ENCODE data around the gene PHKA1.
"Not testable (repeated sequence)": the region's sequence is repeated elsewhere in the genome, so short reads cannot be mapped to it uniquely, and the experiment has no call there.

Gene PHKA1

GRCh38 chrX:72687396-72687795, 26.7 kb downstream of the PHKA1 start:
- H3K9me3 Mint-ChIP-seq = no peaks in the 10 kb centered on the region
- no peaks in the 10 kb centered on the region for H3K36me3 Mint-ChIP-seq
- DNase-seq (ENCODE audit: low spot score in 2 of 2) = no peak
- H3K4me3 Mint-ChIP-seq = no peak overlapping the region
- ATAC-seq = no peak
- H3K4me1 Mint-ChIP-seq = no peaks in the 10 kb centered on the region
- no peak overlapping the region for H3K27ac Mint-ChIP-seq

DNA sequence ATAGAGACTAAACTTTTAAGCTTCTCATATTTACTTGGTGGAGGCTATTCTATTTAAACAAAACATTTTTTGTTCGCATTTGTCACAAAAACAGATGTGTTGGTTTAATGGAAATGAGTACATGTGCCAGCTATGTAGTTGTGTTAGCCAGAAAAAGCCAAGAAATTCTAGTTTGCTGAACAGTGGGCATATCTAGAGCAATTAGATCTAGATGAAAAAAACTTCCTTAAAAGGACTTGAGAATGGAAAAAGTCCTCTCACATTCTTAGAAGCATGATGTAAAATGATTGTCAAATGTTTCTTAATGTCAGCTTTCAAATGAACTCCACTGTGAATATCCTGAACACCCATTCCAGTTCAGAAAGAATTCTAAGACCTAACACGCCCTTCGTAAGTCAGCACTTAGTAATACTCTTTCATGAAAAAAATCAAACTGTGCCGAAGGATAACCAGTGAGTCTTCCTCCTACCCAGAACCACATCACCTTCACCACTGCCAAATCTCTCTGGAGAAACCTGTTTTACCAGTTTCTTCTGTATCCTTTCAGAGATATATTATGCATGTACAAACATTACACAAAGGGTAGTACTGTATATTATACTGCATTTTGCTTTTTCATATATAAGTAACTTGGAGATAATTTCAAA, 28.2 kb downstream of the PHKA1 start:
- no peak overlapping the region for H3K4me3 Mint-ChIP-seq
- no peak for ATAC-seq
- no peaks in the 10 kb centered on the region for H3K9me3 Mint-ChIP-seq
- H3K36me3 Mint-ChIP-seq = no peaks in the 10 kb centered on the region
- H3K4me1 Mint-ChIP-seq = no peaks in the 10 kb centered on the region
- no peak for DNase-seq (ENCODE audit: low spot score in 2 of 2)
- no peak overlapping the region for H3K27ac Mint-ChIP-seq

GRCh38 chrX:72685018-72685417, 29.1 kb downstream of the PHKA1 start:
- Mint-ChIP-seq H3K9me3 (no peaks in the 10 kb centered on the region), H3K4me1 (no peaks in the 10 kb centered on the region), H3K36me3 (no peaks in the 10 kb centered on the region), H3K27ac (no peak overlapping the region), H3K4me3 (no peak overlapping the region)
- DNase-seq (ENCODE audit: low spot score in 2 of 2) (no peak), ATAC-seq (no peak)

DNA sequence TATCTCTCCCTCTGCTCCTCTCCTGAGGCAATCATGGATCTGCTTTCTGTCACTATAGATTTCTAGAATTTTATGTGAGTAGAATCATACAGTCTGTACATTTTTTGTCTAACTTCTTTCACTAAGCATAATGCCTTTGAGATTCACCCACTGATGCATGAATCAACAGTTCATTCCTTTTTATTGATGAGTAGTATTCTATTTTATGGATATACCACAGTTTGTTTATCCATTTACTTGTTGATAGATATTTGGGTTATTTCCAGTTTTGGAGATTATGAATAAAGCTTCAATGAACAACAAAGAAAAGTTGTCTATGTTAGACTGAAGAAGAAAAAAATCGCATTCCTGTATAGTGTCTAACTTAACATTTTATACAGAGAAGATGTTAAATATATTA, 30.5 kb downstream of the PHKA1 start:
- Mint-ChIP-seq H3K4me3 (no peak overlapping the region), H3K36me3 (no peaks in the 10 kb centered on the region)
- no peak for ATAC-seq

GRCh38 chrX:72676465-72676864, 37.6 kb downstream of the PHKA1 start:
- H3K4me3 Mint-ChIP-seq = no peak overlapping the region
- ATAC-seq (no peak), DNase-seq (ENCODE audit: low spot score in 2 of 2) (no peak)

More for the DNA sequence above, 30.5 kb downstream of the PHKA1 start:
- no peaks in the 10 kb centered on the region for H3K9me3 Mint-ChIP-seq
- no peak for DNase-seq (ENCODE audit: low spot score in 2 of 2)
- no peaks in the 10 kb centered on the region for H3K4me1 Mint-ChIP-seq
- no peak overlapping the region for H3K27ac Mint-ChIP-seq

GRCh38 chrX:72673951-72674350, 40.2 kb downstream of the PHKA1 start:
- not testable (repeated sequence) for DNase-seq (ENCODE audit: low spot score in 2 of 2); H3K4me1 Mint-ChIP-seq; H3K9me3 Mint-ChIP-seq; H3K4me3 Mint-ChIP-seq; H3K36me3 Mint-ChIP-seq; ATAC-seq; H3K27ac Mint-ChIP-seq

More at GRCh38 chrX:72676465-72676864, 37.6 kb downstream of the PHKA1 start:
- H3K9me3 Mint-ChIP-seq = no peaks in the 10 kb centered on the region
- no peaks in the 10 kb centered on the region for H3K36me3 Mint-ChIP-seq
- no peaks in the 10 kb centered on the region for H3K4me1 Mint-ChIP-seq
- H3K27ac Mint-ChIP-seq = no peak overlapping the region

GRCh38 chrX:72669508-72669907, 44.6 kb downstream of the PHKA1 start:
- not testable (repeated sequence) for H3K4me3 Mint-ChIP-seq, H3K36me3 Mint-ChIP-seq, ATAC-seq

GRCh38 chrX:72666451-72666850, 47.7 kb downstream of the PHKA1 start:
- H3K9me3 Mint-ChIP-seq = no peaks in the 10 kb centered on the region
- H3K4me1 Mint-ChIP-seq = no peaks in the 10 kb centered on the region
- H3K27ac Mint-ChIP-seq = no peak overlapping the region
- DNase-seq (ENCODE audit: low spot score in 2 of 2) = no peak
- ATAC-seq = no peak
- no peaks in the 10 kb centered on the region for H3K36me3 Mint-ChIP-seq
- H3K4me3 Mint-ChIP-seq = no peak overlapping the region

More at GRCh38 chrX:72669508-72669907, 44.6 kb downstream of the PHKA1 start:
- not testable (repeated sequence) for DNase-seq (ENCODE audit: low spot score in 2 of 2); H3K4me1 Mint-ChIP-seq; H3K27ac Mint-ChIP-seq; H3K9me3 Mint-ChIP-seq

DNA sequence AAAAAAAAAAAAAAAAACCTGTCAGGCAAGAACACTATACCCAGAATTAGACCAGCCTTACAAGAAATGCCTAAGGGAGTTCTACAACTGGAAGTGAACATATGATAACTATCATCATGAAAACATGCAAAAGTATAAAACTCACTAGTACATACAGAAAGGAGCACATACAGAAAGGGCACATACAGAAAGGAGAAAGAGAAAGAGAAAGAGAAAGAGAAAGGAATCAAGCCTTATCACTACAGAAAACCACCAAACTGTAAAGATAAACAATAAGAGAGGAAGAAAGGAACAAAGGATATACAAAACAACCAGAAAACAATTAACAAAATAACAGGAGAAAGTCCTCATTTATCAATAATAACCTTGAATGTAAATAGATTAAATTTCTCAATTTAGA, 50.4 kb downstream of the PHKA1 start:
- Mint-ChIP-seq H3K4me3 (no peak overlapping the region), H3K36me3 (no peaks in the 10 kb centered on the region), H3K27ac (no peak overlapping the region), H3K4me1 (no peaks in the 10 kb centered on the region), H3K9me3 (no peaks in the 10 kb centered on the region)
- DNase-seq (ENCODE audit: low spot score in 2 of 2) (no peak), ATAC-seq (no peak)

GRCh38 chrX:72662020-72662747, 51.9 kb downstream of the PHKA1 start:
- H3K4me3 Mint-ChIP-seq = no peak overlapping the region
- H3K27ac Mint-ChIP-seq = no peak overlapping the region
- no peaks in the 10 kb centered on the region for H3K36me3 Mint-ChIP-seq
- no peaks in the 10 kb centered on the region for H3K9me3 Mint-ChIP-seq
- ATAC-seq (no peak), DNase-seq (ENCODE audit: low spot score in 2 of 2) (no peak)
- no peaks in the 10 kb centered on the region for H3K4me1 Mint-ChIP-seq

GRCh38 chrX:72659723-72660122, 54.4 kb downstream of the PHKA1 start:
- no peaks in the 10 kb centered on the region for H3K4me1 Mint-ChIP-seq
- H3K27ac Mint-ChIP-seq = no peak overlapping the region
- no peak overlapping the region for H3K4me3 Mint-ChIP-seq
- H3K36me3 Mint-ChIP-seq = no peaks in the 10 kb centered on the region
- H3K9me3 Mint-ChIP-seq = no peaks in the 10 kb centered on the region
- ATAC-seq (no peak), DNase-seq (ENCODE audit: low spot score in 2 of 2) (no peak)

DNA sequence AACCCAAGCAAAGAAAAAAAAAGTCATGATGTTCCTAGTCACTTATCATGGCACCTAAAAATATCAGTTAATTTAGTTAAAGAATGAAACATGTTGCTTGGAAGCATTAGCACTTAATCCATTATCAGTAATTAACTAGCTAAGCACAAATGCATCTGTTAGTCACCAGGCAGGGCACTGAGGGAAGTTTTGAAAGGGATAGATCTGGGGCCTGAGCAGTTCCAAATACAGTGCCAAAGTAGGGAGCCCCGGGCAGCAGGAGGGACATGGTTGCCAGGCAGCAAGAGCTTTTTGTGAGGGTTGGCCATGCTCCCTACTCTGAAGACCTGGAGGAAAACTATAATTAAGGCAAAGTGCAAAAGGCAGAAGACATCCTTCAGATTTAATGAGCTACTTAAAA, 62.0 kb downstream of the PHKA1 start:
- Mint-ChIP-seq H3K4me3 (no peak overlapping the region), H3K4me1 (no peaks in the 10 kb centered on the region), H3K27ac (no peak overlapping the region), H3K36me3 (no peaks in the 10 kb centered on the region), H3K9me3 (no peaks in the 10 kb centered on the region)
- DNase-seq (ENCODE audit: low spot score in 2 of 2) (no peak), ATAC-seq (no peak)

DNA sequence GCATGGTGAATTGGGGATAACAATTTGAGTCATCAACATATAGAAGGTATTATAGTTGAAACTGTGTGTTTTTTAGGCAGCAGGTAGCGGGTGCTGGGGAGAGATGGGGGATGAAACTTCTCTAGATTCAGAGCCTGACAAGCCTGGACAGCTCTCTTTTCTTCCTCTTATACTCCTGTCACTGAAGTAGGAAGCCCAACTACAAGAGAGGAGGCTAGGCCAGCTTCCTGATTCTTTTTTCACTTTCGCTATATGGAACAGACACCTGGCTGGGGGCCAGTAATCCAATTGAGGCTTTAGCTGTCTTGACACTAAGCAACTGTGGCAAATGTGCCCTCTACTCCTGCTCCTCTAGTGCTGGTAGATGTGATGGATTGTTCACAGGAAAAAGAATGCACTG, 69.2 kb downstream of the PHKA1 start:
- H3K27ac Mint-ChIP-seq = no peak overlapping the region
- DNase-seq (ENCODE audit: low spot score in 2 of 2) (no peak), ATAC-seq (no peak)
- H3K4me3 Mint-ChIP-seq = no peak overlapping the region
- no peaks in the 10 kb centered on the region for H3K9me3 Mint-ChIP-seq
- H3K36me3 Mint-ChIP-seq = no peaks in the 10 kb centered on the region
- H3K4me1 Mint-ChIP-seq = no peaks in the 10 kb centered on the region

DNA sequence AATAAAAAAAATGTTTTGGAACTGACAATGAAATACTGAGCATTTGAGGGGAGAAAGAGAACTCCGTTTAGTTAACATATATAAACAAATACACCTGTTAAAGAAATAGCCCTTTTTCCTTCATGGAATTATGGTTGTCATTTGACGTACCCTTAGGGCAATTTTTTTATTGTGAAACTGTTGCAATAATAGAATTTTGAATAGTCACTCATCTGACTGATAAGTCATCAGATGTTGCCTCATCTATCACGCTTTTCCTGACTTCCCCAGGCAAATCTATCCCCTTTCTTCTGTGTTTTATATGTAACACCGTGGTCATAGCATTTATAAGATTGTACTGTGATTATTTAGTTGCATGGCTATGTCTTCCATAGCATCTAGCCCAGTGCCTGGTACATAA, 72.5 kb downstream of the PHKA1 start:
- no peak for DNase-seq (ENCODE audit: low spot score in 2 of 2)
- H3K4me1 Mint-ChIP-seq = no peaks in the 10 kb centered on the region
- no peak overlapping the region for H3K27ac Mint-ChIP-seq
- no peaks in the 10 kb centered on the region for H3K9me3 Mint-ChIP-seq
- H3K36me3 Mint-ChIP-seq = no peaks in the 10 kb centered on the region
- ATAC-seq = no peak
- H3K4me3 Mint-ChIP-seq = no peak overlapping the region

- no peak for DNase-seq (ENCODE audit: low spot score in 2 of 2)
- no peaks in the 10 kb centered on the region for H3K4me1 Mint-ChIP-seq
- no peaks in the 10 kb centered on the region for H3K36me3 Mint-ChIP-seq
- H3K4me3 Mint-ChIP-seq = no peak overlapping the region
- no peak overlapping the region for H3K27ac Mint-ChIP-seq
- no peak for ATAC-seq
- no peaks in the 10 kb centered on the region for H3K9me3 Mint-ChIP-seq
Observed at GRCh38 chrX:72635930-72636329, 78.2 kb downstream of the PHKA1 start.

DNA sequence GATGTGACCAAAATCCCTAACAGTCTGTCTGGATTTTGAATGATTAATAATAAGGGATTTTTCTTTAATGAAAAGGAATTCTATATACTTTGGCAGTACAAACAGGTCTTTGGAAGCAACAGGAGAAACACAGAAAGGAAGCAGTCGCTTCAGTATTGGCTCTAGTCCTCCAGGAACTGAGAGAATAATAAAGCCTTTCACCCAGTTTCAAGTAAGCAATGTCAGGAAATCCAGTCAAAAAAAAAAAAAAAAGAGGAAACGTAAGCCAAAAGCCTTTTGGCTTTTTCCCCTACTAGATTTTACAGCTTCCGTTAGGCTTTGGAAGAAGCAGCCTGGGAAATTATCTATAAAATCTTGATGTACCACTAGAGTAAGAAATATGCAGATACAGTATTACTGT, 79.8 kb downstream of the PHKA1 start:
- H3K4me1 Mint-ChIP-seq = no peaks in the 10 kb centered on the region
- no peaks in the 10 kb centered on the region for H3K36me3 Mint-ChIP-seq
- no peaks in the 10 kb centered on the region for H3K9me3 Mint-ChIP-seq
- H3K4me3 Mint-ChIP-seq = no peak overlapping the region
- ATAC-seq = no peak
- no peak overlapping the region for H3K27ac Mint-ChIP-seq
- DNase-seq (ENCODE audit: low spot score in 2 of 2) = no peak

All from stimulated activated effector memory CD8-positive, alpha-beta T cell treated with anti-CD3 and anti-CD28 coated beads, Interleukin-12 subunit alpha, Interleukin-12 subunit beta, amount 100 ng/mL, for 72 hours (primary cell).